GM18861 (cell line): ENCODE results near the gene SH2D5.
"Not testable (repeated sequence)": the region's sequence is repeated elsewhere in the genome, so short reads cannot be mapped to it uniquely, and the experiment has no call there.

Experiments used
- ATAC-seq: cut with Tn5 transposase; IDR thresholded peaks from one replicate; pipeline ENCODE4 v1.9.1; 2021; ENCODE audit not compliant: unreplicated experiment

Gene SH2D5

GRCh38 chr1:20728371-20729154, 3.9 kb downstream of the SH2D5 start:
- no peak for ATAC-seq

GRCh38 chr1:20727746-20728316, 4.7 kb downstream of the SH2D5 start:
- no peak for ATAC-seq

- no peak for ATAC-seq
Observed at GRCh38 chr1:20726932-20727745, 5.4 kb downstream of the SH2D5 start.

GRCh38 chr1:20726118-20726911, 6.2 kb downstream of the SH2D5 start:
- ATAC-seq = no peak

DNA sequence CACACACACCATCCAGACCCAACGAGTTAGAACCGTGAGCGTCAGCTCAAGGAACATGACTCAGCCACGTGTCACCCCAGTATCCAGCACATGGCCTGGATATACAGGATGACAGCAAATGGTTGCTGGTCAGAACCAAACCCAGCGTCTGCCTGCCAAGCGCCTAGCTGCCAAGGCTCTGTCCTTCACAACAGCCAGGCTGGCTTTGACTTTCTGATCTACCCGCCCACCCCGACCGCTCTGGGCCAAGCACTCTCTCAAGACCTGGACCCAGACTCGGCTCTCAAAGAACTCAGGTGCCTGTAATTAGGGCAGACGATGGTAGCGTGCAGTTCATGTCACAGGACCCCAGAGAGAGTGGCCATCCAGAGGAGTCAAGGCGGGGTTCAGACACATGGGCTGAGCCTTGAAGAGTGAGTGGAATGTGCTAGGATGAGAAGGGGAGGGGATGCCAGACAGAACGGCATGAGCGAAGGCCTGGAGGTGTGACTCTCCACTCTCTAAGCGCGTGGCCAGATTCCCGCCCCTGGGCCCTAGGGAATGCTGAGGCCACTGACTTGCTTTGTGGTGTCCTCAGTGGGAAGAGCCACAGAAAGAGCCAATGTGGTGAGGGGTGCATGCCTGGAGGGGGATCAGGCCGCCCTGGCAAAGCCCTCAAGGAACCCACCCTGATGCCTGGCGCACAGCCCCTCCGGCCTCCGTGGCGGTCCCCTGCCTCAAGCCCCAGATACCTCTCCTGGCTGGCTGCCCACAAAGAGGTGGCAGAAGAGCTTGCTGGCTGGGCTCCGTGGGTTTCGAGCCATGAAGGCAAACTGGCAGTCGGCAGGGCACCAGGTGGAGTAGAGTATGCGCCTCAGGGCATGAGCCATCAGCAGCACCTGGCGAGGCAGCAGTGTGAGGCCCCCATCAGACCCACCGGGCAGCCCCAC, 7.0 kb downstream of the SH2D5 start:
- ATAC-seq = no peak

DNA sequence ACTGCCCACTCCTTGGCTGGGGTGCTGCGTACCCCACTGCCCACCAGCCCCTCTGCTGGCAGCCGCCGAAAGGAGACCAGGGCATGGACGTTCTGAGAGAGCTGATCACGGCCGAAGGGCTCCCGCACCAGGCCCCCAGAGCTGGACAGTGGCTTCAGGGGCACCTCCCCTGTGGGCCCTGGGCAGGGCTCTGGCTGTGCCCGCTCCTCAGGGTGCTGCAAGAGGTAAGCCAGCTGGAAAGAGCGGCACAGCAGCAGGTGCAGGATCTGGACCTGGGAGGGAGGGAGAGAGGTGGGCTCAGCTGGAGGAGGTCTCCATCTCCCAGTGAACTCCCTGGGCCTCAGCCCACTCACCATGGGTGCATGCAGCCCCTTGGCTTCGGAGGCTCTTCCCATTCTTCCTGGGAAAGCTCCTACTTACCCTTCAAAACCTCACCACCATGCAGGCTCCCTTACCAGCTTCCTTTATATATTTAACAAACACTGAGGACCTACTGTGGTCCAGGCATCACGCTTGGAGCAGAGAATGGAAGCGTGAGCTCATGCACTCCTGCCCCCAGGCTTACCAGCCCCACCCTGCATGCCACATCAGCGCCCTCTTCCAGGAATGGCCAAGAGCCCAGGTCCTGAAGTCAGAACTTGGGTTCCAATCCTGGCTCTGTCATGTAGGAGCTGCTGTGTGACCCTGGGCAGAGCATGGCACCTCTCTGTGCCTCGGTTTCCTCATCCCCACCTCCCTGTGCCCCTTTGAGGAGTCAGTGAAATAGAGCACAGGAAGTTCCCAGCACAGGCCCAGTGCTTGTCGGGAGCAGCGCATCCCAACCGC, 7.9 kb downstream of the SH2D5 start:
- ATAC-seq = no peak

- no peak for ATAC-seq
Observed at GRCh38 chr1:20723537-20724363, 8.8 kb downstream of the SH2D5 start.

GRCh38 chr1:20723159-20723536, 9.4 kb downstream of the SH2D5 start:
- no peak for ATAC-seq

GRCh38 chr1:20721117-20722061, 11.1 kb downstream of the SH2D5 start:
- no peak for ATAC-seq

GRCh38 chr1:20720631-20721091, 11.8 kb downstream of the SH2D5 start:
- ATAC-seq = no peak

- no peak for ATAC-seq
Observed at GRCh38 chr1:20719871-20720620, 12.5 kb downstream of the SH2D5 start.

DNA sequence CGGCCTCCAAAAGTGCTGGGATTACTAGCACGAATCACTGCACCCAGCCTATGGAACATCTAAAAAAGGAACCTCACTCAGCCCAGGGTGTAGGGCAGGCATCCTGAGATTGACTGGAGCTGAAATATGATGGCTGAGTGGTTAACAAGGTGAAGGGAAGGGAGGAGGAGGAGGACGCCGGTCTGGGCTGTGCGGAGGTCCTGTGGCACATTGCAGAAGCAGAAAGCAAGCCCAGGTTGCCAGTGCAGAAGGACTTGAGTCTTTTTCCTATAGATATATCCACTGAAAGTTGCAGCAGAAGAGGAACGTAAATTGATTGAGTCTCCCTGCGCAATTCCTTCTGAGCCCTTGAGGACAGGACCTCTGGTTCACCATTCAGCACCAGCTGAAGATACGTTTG, 13.2 kb downstream of the SH2D5 start:
- ATAC-seq = no peak

DNA sequence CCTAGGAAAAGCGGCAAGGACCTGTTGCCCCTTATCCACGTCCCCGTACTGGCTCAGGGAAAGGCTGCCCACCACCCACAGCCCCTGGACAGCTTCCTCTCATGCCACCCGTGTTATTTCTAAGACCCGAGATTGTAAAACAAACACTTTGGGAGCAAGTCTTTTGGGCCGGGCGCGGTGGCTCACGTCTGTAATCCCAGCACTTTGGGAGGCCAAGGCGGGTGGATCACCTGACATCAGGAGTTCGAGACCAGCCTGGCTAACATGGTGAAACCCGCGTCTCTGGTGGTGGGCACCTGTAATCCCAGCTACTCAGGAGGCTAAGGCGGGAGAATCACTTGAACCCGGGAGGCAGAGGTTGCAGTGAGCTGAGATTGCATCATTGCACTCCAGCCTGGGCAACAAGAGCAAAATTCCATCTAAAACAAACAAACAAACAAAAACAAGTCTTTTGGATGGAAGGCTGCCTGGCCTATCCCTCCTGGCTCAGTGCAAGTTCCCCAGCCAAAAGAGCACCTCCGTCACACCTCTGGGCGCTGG, 14.1 kb downstream of the SH2D5 start:
- not testable (repeated sequence) for ATAC-seq

GRCh38 chr1:20717452-20718342, 14.8 kb downstream of the SH2D5 start, which contains the start of gene KIF17:
KIF17 (minus strand) TSS chr1:20718007; CDS start chr1:20717706, 301 bp downstream.
- ATAC-seq = no peak

DNA sequence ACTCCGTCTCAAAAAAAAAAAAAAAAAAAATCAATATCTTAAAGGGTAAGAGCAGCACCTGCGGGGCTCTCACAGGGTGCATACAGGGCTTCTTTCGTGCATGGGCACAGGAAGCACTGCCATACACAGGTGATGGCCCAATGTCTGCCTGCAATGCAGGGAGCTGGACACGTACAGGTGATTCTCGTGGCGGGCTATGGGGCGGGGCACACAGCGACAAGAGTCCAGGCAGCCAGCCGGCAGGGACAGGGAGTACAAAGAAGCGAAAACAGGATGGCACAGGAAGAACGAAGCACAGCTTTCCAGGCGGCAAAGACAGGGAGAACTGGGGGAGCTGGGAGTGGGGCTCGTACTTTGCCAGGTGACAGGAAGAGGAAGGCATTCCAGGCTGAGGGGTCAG, 16.3 kb downstream of the SH2D5 start:
- no peak for ATAC-seq
